Stimulated activated CD4-positive, alpha-beta T cell treated with anti-CD3 and anti-CD28 coated beads, Interleukin-2, amount 100 ng/mL, for 24 hours (primary cell): ENCODE results near the gene ADGRF1.

Experiments
- DNase-seq, 2 donors: peaks; one replicate each; pipeline ENCODE4 v3.0.0-alpha.2; 2020

ADGRF1 gene

GRCh38 chr6:46973029-46973428 lies 69.1 kb downstream of the ADGRF1 start:
- no peak for DNase-seq

GRCh38 chr6:46972531-46972930 lies 69.6 kb downstream of the ADGRF1 start:
- no peak for DNase-seq

- DNase-seq = no peak
Observed at GRCh38 chr6:46969206-46969605, 72.9 kb downstream of the ADGRF1 start.

- DNase-seq = no peak
Observed at GRCh38 chr6:46967826-46968349, 74.2 kb downstream of the ADGRF1 start.

- DNase-seq = no peak
Observed at GRCh38 chr6:46964716-46965519, 77.2 kb downstream of the ADGRF1 start.

- no peak for DNase-seq
Observed at GRCh38 chr6:46963626-46964025, 78.5 kb downstream of the ADGRF1 start.

- DNase-seq = no peak
Observed at GRCh38 chr6:46963039-46963438, 79.1 kb downstream of the ADGRF1 start.

GRCh38 chr6:46961711-46962110 lies 80.4 kb downstream of the ADGRF1 start:
- no peak for DNase-seq

- no peak for DNase-seq
Observed at GRCh38 chr6:46961232-46961631, 80.9 kb downstream of the ADGRF1 start.

GRCh38 chr6:46959419-46959818 lies 82.7 kb downstream of the ADGRF1 start:
- no peak for DNase-seq

GRCh38 chr6:46956409-46956808 lies 85.7 kb downstream of the ADGRF1 start:
- DNase-seq = no peak

- DNase-seq = no peak
Observed at GRCh38 chr6:46954837-46955451, 87.2 kb downstream of the ADGRF1 start.

- no peak for DNase-seq
Observed at GRCh38 chr6:46953921-46954320, 88.2 kb downstream of the ADGRF1 start.

GRCh38 chr6:46949632-46950280 lies 92.4 kb downstream of the ADGRF1 start:
- DNase-seq = no peak

GRCh38 chr6:46948699-46949098 lies 93.4 kb downstream of the ADGRF1 start:
- no peak for DNase-seq
